DND-41 (cell line): ENCODE measurements around the gene CBLN1.

Experiments used
- EZH2 ChIP-seq: IDR thresholded peaks from 3 replicates; pipeline ENCODE4 v1.6.1; 2012; ENCODE audit warnings: borderline replicate concordance, low read depth, mild to moderate bottlenecking, moderate library complexity, low read length, inconsistent platforms; ENCODE audit not compliant: severe bottlenecking
- TF ChIP-seq, protein P1 (sequence below): IDR thresholded peaks from 2 replicates; pipeline ENCODE4 v1.5.1; 2012; ENCODE audit warnings: borderline replicate concordance, low read length, moderate library complexity, mild to moderate bottlenecking; ENCODE audit not compliant: poor library complexity, severe bottlenecking; ENCODE audit errors: extremely low read depth

DNA sequence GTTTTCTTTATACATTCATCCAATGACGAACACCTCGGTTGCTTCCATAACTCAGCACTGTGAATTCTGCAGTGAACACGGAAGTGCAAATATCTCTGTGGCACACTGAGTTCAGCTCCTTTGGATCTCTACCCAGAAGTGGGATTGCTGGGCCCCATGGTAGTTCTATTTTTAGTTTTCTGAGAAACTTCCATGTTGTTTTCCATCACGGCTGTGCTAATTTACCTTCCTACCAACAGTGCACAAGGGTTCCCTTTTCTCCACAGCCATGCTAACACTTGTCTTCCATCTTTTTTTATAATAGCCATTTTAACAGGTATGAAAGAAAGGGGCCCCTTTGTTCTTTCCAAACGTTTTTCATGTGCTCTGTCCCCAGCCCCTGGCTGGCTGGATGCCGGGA lies 30.2 kb upstream of the CBLN1 start:
- TF ChIP-seq, protein P1, sequence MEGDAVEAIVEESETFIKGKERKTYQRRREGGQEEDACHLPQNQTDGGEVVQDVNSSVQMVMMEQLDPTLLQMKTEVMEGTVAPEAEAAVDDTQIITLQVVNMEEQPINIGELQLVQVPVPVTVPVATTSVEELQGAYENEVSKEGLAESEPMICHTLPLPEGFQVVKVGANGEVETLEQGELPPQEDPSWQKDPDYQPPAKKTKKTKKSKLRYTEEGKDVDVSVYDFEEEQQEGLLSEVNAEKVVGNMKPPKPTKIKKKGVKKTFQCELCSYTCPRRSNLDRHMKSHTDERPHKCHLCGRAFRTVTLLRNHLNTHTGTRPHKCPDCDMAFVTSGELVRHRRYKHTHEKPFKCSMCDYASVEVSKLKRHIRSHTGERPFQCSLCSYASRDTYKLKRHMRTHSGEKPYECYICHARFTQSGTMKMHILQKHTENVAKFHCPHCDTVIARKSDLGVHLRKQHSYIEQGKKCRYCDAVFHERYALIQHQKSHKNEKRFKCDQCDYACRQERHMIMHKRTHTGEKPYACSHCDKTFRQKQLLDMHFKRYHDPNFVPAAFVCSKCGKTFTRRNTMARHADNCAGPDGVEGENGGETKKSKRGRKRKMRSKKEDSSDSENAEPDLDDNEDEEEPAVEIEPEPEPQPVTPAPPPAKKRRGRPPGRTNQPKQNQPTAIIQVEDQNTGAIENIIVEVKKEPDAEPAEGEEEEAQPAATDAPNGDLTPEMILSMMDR, result no peak
- TF ChIP-seq EZH2, result no peak
